GM21825 (cell line): ENCODE measurements around the gene PPP6R2.

ENCODE experiments used
- ATAC-seq: cut with Tn5 transposase; IDR thresholded peaks from one replicate; pipeline ENCODE4 v1.9.1; 2021; ENCODE audit warnings: mild to moderate bottlenecking, moderate library complexity; ENCODE audit not compliant: unreplicated experiment

The PPP6R2 gene

DNA sequence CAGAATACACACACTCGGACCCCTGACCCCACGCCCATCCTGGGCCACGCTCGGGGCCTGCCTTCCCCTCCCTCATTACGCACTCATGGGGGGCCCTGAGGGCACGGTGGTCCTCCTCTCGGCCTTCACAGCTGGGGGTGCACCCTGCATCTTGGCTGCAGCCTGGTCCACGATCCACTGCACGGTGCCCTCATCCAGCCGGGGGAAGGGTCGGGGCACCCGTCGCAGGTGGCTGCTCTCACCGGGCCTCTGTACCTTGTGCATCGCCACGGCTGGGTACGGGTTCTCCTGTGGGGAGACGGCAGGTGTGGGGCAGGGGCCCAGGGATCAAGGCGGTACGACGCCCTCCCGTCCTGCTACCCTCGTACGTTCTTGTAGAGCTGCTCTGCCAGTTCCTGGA, 121.3 kb downstream of the PPP6R2 start:
- no peak for ATAC-seq

DNA sequence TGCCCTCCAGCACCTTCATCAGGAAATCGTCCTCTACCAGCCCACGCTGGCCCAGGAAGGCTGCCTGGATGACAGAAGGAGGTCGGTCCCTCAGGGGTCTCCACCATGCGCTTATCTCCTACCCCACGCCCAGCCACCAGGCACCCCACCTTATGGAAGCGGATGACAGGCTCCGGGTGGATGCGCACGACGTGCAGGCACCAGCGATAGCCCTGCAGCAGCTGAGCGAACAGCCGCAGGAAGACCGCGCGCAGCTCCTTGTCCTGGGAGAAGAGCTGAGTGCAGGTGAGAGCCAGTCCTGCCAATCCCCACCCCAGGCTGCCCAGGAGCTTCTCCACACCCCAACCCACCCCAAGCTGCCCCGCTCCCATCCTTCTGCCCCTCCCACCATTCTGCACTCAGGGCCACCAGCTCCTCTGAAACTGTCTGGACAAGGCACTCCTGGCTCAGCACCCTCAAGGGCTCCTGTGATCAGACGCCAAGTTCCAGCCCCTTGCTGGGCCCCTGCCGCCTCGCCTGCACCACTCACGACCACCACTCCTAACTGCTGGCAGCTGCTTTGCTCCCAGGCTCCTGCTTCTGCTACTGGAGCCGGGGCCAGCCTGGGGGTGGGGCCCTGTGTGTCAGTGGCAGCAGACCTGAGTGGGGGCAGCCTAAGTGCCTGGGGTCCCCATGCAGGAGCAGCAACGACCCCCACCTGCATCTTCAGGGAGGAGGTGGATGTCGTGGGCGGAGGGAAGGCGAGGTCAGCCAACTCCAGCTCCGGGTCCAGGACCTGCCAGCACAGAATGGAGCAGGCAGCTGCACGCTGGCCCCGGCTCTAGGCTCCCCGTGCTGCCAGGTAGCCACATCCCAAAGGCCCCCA, 122.2 kb downstream of the PPP6R2 start:
- ATAC-seq: no peak

DNA sequence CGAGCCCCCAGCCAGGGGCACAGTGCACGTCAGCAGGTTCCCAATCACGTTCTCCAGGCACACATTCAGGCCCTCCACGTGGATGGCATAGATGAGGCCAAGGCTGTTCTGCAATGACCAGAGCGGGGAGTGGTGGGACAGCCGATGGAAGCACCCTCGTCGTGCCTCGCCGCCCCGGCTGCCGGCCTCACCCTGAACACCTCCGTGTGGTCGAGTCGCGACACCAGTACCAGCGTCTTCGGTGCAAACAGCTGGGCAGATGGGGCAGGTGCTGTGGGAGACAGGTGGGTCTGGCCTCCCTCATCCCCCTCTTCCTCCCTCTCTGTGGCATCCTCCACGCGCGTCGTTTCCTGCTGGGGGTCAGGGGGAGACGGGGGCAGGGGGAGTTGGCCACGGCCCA, 124.2 kb downstream of the PPP6R2 start:
- no peak for ATAC-seq

DNA sequence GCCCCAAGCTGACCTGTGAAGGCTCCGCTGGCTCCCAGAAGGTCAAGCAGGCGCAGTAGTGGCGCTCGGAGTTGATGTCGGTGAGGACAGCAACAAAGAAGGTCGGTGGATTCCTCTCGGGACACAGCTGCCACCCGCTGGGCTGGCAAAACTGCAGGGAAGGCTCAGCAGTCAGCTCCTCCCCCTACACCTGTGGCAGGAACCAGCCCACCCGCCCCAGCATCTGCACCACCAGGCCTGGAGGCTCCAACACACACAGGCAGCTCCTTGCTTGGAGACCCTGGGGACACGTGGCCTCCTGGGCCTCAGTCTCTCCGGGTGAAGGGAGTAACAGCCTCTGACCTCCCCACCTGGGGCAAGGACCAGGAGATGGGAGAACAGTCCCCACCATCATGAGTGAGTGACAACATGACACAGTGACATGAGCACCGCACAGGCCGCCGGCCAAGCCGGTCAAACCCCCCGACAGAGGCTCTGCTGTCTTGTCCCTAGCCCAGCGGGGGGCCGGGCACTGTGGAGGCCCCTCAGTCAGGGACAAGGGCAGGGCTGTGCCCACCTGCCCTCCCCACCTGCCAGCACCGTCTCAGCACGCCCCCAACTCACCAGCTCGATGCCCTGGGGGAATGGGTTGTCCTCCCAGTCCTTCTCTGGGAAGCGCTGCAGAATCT, 124.8 kb downstream of the PPP6R2 start:
- no peak for ATAC-seq

DNA sequence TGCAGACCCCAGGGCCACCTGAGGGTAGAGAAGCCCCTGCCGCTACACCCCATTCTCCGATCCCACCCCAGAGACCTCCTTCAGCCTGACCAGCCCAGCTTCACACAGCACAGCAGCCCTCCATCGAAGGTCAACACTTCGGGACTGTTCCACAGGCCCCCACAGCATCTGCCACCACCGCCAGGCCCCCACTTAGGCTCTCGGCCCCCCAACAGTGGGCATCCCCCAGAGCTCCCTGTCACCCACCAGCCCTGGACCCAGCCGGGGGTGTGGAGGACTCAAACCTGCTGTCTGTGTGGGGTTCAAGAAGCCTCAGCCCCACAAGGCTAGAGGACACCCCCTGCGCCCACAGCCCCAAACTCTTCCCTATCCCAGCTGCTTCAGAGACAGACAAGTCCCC, 125.5 kb downstream of the PPP6R2 start:
- ATAC-seq: no peak

DNA sequence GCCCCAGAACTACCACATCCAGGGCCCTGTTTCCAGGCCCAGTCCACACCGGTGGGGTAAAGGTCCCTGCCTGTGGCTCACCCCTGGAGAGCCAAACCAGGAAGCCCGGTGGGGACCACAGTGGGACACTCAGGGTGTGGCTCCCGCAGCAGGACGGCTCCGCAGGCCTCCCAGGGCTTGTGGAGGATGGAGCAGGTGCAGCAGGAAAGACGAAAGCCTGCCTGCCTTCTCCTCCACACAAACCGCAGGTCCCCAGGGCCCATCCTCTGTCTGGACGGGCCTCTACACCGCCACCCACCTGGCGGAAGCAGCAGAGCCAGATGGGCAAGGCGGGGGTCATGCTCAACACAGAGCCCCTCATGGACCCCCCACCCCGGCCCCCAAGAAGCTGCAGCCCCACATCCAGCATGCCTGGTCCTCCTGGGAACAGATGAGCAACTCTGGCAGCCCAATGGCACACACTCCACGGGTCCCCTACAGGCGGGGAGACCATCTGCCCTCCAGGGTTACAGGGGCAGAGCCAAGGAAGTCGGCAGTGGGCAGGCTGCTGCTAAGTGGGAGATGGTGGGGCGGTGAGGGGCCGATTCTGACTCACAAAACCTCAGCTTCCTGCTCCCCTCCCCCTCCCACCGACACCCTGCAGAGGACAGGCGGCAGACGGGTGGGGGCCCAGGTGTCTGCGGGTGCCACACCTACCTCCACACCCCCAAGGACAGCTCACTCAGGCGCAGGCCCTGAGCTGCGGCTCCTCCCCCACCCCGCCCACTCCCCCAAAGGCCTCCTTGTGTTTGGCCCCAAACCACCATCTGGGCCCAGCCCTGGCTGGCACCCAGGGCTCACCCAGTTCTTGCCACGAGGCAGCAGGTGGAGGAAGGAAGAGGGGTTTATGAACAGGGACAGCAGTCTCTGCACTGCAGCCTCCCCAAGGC, 126.5 kb downstream of the PPP6R2 start:
- ATAC-seq: peak; percentile 47

DNA sequence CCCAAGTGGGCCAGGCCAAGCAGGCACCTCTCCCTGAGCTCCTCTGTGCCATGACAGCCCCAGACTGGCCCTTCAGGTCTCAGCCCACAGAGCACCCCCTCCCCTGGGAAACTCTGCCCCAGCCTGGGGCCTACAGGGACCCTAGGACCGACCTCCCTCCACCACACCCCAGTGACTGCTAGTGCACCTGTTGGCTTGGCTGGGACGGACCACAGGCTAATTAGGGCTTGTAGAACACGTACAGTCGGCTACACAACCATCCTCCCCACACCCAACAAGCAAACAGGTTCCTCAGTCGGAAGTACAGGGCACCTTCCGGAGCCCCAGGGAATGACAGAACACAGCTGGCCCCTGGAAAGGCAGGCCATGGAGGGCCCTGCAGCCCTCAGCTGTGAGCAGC, 127.4 kb downstream of the PPP6R2 start:
- ATAC-seq: no peak

DNA sequence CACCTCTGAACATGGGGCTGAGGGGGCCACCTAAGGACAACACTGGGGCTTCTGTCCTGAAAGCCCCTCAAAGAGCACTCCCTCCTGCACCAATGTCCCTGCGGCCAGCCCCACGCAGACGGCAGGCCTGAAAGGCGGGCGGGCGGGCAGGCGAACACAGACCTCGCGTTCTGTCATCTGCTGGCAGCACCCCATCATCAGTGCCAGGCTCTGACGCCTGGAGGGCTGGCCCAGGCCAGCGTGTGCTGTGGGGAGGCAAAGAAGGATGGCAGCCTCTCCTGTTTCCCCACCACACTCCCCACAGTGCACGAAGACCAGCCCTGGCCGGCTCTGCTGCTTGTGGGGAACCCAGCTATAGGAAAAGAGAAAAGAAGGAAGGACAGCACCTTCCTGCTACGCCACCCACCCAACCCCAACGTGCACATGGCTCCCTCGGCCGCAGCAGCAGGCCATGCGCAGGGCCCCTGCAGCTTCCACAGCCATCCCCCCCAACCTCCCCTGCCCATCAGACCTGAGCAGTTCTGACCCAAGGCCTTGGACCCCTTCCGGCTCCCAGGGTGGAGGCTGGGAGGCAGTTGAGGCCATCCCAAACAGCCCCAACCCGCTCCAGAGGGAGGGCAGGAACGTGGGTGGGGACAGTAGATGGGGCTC, 128.2 kb downstream of the PPP6R2 start:
- no peak for ATAC-seq

DNA sequence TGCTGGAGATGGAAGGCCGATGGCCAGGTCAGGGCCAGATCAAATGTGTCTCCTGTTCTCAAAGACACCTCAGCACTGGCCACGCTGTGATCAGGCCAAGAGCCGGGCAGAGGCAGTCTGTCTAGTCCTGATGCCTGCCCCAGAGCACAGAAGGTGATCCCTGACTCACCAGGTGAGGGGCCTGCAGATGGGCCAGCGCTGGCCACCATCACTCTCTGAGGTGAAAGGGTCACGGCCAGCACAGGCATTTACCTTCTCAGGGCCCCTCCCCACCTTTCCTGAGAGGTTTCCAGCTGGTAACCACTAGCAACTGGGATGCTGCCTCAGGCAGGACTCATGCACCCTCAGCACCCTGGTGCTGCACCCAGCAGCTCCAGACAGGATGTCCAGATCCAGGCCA, 128.8 kb downstream of the PPP6R2 start:
- no peak for ATAC-seq

DNA sequence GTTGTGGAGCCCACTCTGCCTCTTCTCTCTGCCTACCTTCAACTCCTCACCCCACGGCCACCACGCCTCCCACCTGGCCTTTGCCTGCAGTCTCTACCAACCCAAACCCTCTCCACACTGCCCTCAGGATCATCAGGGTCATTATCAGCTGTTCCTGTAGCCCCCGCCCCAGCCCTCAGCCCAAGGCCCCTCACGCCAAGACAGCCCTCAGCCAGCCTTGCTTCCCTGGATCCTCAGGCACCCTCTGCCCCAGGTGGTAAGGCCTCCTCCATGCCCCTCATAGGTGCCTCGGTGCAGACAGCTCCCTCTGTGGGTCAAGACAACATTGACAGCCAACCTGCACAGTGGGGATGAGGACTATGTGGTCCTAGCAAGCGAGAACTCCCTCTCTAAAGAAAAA, 130.0 kb downstream of the PPP6R2 start:
- ATAC-seq: no peak

DNA sequence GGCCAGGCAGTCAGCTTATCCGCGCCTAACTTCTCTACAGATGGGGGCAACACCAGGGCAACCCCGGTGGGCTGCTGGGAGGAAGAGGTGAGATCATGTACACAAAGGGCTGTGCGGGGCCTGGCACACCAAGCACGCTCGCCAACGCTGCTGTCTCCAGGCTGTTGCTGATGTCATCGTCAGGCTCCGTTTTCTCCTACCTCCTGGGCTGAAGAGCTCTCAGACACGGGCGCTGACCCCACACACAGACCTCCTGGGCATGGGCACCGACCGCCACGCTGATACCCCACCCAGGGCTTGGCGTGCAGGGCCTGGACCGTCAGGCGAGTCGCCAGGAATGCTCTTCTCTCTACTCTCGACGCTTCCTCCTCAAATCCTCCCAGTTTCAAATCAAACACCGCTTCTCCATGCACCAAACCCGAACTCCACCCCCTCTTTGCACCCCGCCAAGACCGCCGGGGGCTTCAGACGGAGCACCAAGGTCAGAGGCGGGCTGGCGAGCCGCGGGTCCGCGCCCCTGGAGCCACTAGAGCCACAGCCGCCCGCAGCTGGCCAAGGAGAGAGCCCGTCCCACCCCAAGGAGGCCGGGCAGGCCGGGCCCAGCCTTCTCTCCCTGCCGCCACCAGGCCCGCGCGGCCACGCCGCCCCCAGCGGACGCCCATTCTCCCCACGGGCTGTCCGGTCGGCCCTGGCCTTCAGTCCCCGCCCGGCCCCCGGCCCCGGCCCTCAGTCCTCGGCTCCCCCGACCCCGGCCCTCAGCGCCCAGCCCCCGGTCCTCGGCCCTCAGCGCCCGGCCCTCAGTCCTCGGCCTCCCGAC, 130.9 kb downstream of the PPP6R2 start:
- no peak for ATAC-seq

DNA sequence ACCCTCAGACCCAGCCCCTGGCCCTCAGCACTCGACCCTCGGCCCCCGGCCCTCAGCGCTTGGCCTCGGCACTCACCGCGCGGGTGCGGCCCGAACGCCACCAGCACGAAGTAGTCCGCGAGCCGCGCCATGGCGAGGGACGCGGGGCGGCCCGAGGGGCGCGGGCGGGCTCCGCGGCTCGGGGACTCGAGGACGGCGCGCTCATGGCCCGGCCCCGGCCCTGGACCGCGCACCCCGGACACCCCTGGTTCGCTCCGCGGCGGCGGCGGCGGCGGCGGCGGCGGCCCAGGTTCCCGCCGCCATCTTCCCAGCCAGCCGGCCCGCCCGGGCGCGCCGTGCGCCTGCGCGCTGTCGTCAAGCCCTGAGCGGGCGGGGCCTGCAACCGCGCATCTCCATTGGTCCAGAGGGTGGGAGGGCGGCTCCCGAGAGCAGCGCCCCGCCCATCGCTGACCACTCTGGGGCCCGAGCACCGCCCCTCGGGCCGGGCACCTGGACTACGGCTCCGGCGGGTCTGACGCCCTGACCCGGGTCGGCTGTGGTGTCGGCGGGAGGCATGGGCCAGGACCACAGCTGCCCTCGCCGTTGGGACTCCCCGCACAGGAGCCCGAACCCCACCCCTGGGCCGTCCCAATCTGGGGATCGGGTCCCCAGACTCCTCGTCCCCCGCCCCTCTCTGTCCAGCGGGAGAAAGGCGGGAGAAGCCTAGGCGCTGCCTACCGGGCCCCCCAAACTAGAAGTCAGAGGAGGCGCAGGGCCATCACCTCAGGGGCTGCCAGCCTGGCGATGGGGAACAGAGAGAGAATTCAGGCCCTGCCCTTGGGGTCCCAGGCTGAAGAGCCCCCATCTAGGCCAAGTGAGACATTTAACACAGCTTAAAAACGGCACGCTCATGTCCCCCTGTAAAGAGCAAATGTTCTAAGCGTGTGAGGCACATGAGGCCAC, 131.9 kb downstream of the PPP6R2 start, which contains the start of gene SBF1:
Gene SBF1 (minus strand): TSS at position 326 of the 942 bp plus-strand sequence. CDS start 195 bp downstream, at position 131.
- ATAC-seq: peak; percentile 50

DNA sequence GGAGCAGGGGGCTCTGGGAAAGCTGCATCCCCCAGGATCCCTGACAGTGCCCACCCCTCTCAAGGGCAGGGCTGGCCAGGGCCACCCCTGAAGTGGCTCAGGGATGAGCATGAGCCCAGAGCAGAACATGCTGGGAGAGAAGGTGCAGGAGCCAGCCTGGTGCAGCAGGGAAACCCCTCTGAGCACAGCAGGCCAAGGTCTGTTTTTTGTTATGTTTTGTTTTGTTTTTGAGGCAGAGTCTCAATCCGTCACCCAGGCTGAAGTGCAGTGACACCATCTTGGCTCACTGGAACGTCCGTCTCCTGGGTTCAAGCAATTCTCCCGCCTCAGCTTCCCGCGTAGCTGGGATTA, 132.5 kb downstream of the PPP6R2 start:
- ATAC-seq: no peak

DNA sequence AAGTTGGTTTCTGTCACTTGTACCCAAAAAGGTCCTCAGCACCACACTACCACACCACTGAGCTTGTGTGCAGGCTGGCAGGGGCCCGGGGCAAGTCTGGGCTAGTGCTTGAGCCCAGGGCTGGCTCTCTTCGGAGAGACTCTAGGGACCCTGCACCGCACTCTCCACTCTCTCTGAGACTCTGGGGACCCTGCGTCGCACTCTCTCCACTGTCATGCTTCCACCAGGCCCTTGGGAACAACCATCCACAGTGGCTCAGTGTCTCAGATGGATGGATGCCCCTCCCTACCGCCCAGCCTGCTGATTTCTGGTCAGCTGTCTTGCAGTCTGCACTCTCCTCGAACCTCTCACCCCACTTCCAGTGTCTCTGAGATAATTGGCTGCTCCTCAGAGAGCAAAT, 133.7 kb downstream of the PPP6R2 start:
- ATAC-seq: no peak

DNA sequence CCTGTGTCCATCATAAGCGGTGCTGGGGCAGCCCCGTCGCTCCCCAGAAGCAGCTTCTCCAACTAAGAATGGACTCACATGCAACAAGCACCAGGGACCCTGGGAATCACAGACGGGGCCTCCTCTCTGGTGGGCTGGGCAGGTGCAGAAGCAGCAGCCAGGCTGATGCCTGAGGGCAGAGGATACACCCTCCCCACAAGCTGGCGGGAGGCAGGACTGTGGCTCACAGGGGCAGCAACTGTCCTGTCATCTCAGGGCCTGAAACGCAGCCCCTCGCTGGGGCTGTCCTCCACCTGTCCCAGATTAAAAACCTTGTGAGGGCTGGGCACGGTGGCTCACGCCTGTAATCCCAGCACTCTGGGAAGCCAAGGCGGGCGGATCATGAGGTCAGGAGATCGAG, 134.8 kb downstream of the PPP6R2 start:
- ATAC-seq: no peak

DNA sequence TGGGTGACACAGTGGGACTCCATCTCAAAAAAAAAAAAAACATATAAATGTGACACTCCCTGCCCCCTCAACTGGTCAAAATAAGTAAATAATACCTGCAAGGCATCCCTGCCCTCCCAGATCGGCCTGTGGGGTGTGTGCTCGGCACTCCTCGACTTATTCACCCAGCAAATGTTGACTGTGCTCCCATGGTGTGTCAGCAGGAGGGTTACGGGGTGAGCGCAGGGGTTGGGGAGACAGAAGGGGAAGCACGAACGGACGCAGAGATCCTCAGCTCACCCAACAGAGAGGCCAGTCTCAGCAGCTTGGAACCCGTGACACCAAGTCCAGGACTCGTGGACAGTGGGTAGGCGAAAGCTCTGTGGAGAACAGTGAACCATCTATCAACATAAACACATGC, 136.6 kb downstream of the PPP6R2 start:
- ATAC-seq: no peak

DNA sequence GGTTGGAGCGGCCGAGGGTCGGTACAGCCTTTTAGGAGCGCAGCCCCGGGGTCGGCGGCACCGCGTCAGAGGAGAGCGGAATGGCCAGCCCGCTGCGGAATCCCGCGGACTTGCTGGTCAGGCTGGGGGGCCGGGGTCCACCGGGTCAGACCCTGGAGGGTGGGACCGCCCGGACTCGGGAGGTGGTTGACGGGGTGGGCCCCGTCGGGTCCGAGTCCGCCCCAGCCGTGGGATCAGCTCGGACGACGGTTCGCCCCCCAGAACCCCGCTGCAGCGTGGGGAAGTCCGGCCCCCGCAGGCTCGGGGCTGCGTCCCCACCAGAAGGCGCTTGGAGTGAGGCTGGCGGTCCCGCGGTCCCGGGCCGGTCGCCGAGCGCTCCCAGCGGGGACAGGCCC, 137.9 kb downstream of the PPP6R2 start:
- ATAC-seq: no peak

DNA sequence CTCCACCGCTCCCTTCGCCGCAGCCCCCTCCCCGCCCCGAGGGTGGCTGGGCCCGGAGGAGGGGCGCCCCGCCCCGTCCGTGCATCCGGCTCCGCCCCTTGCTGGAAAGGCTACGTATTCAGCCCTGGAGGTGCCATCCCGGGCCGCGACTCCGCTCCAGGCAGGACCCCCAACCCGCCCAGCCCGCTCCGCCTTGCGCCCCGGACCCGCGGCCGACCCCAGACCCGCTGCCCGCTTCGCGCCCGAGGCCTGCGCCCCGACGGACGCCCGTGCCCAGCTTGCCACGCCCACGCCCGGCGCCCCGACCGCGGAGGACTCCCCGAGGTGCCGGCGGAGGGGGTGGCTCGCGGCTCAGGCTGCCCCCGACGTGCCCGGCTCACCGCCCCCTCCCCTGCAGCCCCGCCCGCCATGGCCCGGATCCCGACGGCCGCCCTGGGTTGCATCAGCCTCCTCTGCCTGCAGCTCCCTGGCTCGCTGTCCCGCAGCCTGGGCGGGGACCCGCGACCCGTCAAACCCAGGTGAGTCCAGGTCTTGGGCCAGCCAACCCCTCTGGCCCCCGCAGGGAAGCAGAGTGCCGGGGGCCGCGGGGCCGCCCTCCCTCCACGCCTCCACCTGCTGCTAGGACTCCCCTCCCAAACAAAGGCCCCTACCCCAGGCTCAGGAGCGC, 138.4 kb downstream of the PPP6R2 start, which contains the start of gene ADM2:
Gene ADM2 (plus strand): TSS at position 104 of the 667 bp plus-strand sequence. CDS start 305 bp downstream, at position 409.
- ATAC-seq: no peak
